ENCODE data around the gene NELL2. TPM values are rescaled to one million over a fixed set of nuclear protein-coding genes. Genes with fewer than 3 reads are reported as not detected.

The NELL2 gene
- total and polyA plus RNA-seq, 10 of the 15 experiments (the other 5 are each of a cell fraction or from before 2014, with no cell fraction given): 0.27 to 2.3 (median 0.76) TPM

- WGBS (ENCODE audit: insufficient coverage, insufficient replicate concordance, low lambda C conversion rate, missing lambda C conversion rate): 42% methylated on average over 2 of the region's 2 CpGs
- H3K4me1 ChIP-seq (ENCODE audit: control insufficient read depth, insufficient read depth, low read length): no peaks in the 10 kb centered on the region
- H3K9me3 ChIP-seq (replicated peaks; ENCODE audit: control insufficient read depth, insufficient read depth, low read length): no peaks in the 10 kb centered on the region
- ATAC-seq (no peak), FAIRE-seq (no peak), DNase-seq (ENCODE audit: low read depth, low spot score) (no peak)
- RAD21 ChIA-PET (ENCODE audit: unreplicated experiment): no interaction called here
- H2AFZ ChIP-seq (ENCODE audit: control insufficient read depth, low read depth, low read length): no peak overlapping the region
- no peak overlapping the region for H3K9ac ChIP-seq (ENCODE audit: control insufficient read depth, insufficient read depth, low read length)
- H3K27ac ChIP-seq (ENCODE audit: control insufficient read depth, insufficient read depth): no peak overlapping the region
- intact Hi-C loops (cut with micrococcal nuclease; ENCODE audit: unreplicated experiment): no loop called here
- H3K27me3 ChIP-seq (replicated peaks in 1 of 2; ENCODE audit: control insufficient read depth in 2 of 2, insufficient read depth in 2 of 2, low read length in 1 of 2): no peaks in the 10 kb centered on the region
- no peak overlapping the region for H3K4me3 ChIP-seq
- H3K36me3 ChIP-seq (ENCODE audit: control insufficient read depth in 2 of 2, insufficient read depth in 2 of 2, low read length in 1 of 2): no peaks in the 10 kb centered on the region
- H3K79me2 ChIP-seq (ENCODE audit: control insufficient read depth, insufficient read depth, low read length): no peaks in the 10 kb centered on the region
- no peaks in the 10 kb centered on the region for H4K20me1 ChIP-seq (ENCODE audit: control insufficient read depth, insufficient read depth)
- POLR2A ChIA-PET: no interaction called here
- in situ Hi-C loops (cut with MboI): no loop called here
- CTCF ChIA-PET: no interaction called here
- H3K4me2 ChIP-seq (ENCODE audit: control insufficient read depth, insufficient read depth): no peak overlapping the region
- BruUV-seq (replicated peaks): no TSS peak
- TF ChIP-seq MYB (IDR thresholded peaks at IDR 0.05; ENCODE audit: borderline replicate concordance, low read depth, low read length): no peak
- no peak for TF ChIP-seq BCL3 (IDR thresholded peaks at IDR 0.05; ENCODE audit: borderline replicate concordance, insufficient read depth, low read depth, low read length, poor library complexity, severe bottlenecking)
- no peak for TF ChIP-seq KDM1A (IDR thresholded peaks at IDR 0.05; ENCODE audit: borderline replicate concordance)
- TF ChIP-seq MEF2B (IDR thresholded peaks at IDR 0.05; ENCODE audit: partially characterized antibody, poor library complexity, severe bottlenecking): no peak
- TF ChIP-seq CHD4 (IDR thresholded peaks at IDR 0.05): no peak
- no peak for TF ChIP-seq EP300 (IDR thresholded peaks at IDR 0.05; ENCODE audit: borderline replicate concordance in 1 of 2, control insufficient read depth in 1 of 2, low read depth in 2 of 2, low read length in 2 of 2)
- no peak for TF ChIP-seq STAT3 (IDR thresholded peaks at IDR 0.05; ENCODE audit: low read depth, low read length)
- no peak for TF ChIP-seq TCF12 (IDR thresholded peaks at IDR 0.05; ENCODE audit: low read depth, low read length)
- no peak for TF ChIP-seq KLF5 (IDR thresholded peaks at IDR 0.05; ENCODE audit: partially characterized antibody)
- TF ChIP-seq HDGF (IDR thresholded peaks at IDR 0.05): no peak
- no peak for TF ChIP-seq RELB (IDR thresholded peaks at IDR 0.05; ENCODE audit: low read depth)
- TF ChIP-seq JUNB (IDR thresholded peaks at IDR 0.05): no peak
- TF ChIP-seq, protein P1, sequence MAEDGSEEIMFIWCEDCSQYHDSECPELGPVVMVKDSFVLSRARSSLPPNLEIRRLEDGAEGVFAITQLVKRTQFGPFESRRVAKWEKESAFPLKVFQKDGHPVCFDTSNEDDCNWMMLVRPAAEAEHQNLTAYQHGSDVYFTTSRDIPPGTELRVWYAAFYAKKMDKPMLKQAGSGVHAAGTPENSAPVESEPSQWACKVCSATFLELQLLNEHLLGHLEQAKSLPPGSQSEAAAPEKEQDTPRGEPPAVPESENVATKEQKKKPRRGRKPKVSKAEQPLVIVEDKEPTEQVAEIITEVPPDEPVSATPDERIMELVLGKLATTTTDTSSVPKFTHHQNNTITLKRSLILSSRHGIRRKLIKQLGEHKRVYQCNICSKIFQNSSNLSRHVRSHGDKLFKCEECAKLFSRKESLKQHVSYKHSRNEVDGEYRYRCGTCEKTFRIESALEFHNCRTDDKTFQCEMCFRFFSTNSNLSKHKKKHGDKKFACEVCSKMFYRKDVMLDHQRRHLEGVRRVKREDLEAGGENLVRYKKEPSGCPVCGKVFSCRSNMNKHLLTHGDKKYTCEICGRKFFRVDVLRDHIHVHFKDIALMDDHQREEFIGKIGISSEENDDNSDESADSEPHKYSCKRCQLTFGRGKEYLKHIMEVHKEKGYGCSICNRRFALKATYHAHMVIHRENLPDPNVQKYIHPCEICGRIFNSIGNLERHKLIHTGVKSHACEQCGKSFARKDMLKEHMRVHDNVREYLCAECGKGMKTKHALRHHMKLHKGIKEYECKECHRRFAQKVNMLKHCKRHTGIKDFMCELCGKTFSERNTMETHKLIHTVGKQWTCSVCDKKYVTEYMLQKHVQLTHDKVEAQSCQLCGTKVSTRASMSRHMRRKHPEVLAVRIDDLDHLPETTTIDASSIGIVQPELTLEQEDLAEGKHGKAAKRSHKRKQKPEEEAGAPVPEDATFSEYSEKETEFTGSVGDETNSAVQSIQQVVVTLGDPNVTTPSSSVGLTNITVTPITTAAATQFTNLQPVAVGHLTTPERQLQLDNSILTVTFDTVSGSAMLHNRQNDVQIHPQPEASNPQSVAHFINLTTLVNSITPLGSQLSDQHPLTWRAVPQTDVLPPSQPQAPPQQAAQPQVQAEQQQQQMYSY (CRISPR knock-in tag; IDR thresholded peaks at IDR 0.05): no peak
- SMC1A ChIA-PET (ENCODE audit: uncharacterized antibody, unreplicated experiment): no interaction called here
Measured at GRCh38 chr12:44640427-44641190, 235.5 kb downstream of the NELL2 start.
